PC-3 (cell line): ENCODE results near the gene GALNT1.

Source experiments
- EZH2 ChIP-seq: fragments of 300-600 bp; sonication (generic); IDR thresholded peaks from one replicate; pipeline ENCODE4 v1.6.1; 2017; ENCODE audit warnings: antibody characterized with exemption, mild to moderate bottlenecking, low read length; ENCODE audit not compliant: unreplicated experiment
- EZH2phosphoT487 ChIP-seq: fragments of 300-600 bp; sonication (generic); IDR thresholded peaks from 2 replicates; pipeline ENCODE4 v1.6.1; 2018; ENCODE audit warnings: mild to moderate bottlenecking, antibody characterized with exemption, low read length, borderline replicate concordance
- TF ChIP-seq, protein P1 (sequence below): fragments of 300-600 bp; sonication (generic); conservative IDR thresholded peaks from 2 replicates; pipeline ENCODE4 v1.5.1; 2017; ENCODE audit warnings: antibody characterized with exemption, low read depth, mild to moderate bottlenecking, low read length

- TF ChIP-seq, protein P1, sequence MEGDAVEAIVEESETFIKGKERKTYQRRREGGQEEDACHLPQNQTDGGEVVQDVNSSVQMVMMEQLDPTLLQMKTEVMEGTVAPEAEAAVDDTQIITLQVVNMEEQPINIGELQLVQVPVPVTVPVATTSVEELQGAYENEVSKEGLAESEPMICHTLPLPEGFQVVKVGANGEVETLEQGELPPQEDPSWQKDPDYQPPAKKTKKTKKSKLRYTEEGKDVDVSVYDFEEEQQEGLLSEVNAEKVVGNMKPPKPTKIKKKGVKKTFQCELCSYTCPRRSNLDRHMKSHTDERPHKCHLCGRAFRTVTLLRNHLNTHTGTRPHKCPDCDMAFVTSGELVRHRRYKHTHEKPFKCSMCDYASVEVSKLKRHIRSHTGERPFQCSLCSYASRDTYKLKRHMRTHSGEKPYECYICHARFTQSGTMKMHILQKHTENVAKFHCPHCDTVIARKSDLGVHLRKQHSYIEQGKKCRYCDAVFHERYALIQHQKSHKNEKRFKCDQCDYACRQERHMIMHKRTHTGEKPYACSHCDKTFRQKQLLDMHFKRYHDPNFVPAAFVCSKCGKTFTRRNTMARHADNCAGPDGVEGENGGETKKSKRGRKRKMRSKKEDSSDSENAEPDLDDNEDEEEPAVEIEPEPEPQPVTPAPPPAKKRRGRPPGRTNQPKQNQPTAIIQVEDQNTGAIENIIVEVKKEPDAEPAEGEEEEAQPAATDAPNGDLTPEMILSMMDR = no peak
- no peak for TF ChIP-seq EZH2
- TF ChIP-seq EZH2phosphoT487 = no peak
These were observed 36.7 kb downstream of the GALNT1 start for GRCh38 chr18:35618289-35618688.
